Ovary (tissue), 9 donors: ENCODE data around the gene SMYD1. TPM values are rescaled to one million over a fixed set of nuclear protein-coding genes. Genes with fewer than 3 reads are reported as not detected.

ENCODE experiments used
- DNase-seq, 5 donors: peaks; one replicate each; pipeline ENCODE4 v3.0.0-alpha.2; 2019 to 2020
- H3K27ac ChIP-seq, 2 donors: fragments of 200-600 bp; one replicate each; pipeline versions ENCODE4 v1.5.1 to v1.8.0; 2019 to 2022
- H3K27me3 ChIP-seq: fragments of 200-600 bp; one replicate; pipeline ENCODE4 v1.8.0; 2022
- H3K36me3 ChIP-seq: fragments of 200-600 bp; sonication (generic); one replicate; pipeline ENCODE4 v1.5.1; 2019
- H3K4me1 ChIP-seq: one replicate; pipeline ENCODE4 v1.8.1; 2013; ENCODE audit warnings: mild to moderate bottlenecking, moderate library complexity; ENCODE audit not compliant: insufficient read depth
- H3K4me3 ChIP-seq: fragments of 200-600 bp; sonication (generic); one replicate; pipeline ENCODE4 v1.5.1; 2017
- H3K9me3 ChIP-seq, 2 donors: fragments of 200-600 bp in 1 of 2; sonication (generic) in 1 of 2; one replicate each; pipeline versions ENCODE4 v1.5.1 to v1.8.1; 2013 to 2019; ENCODE audit warnings: mild to moderate bottlenecking in 1 of 2, moderate library complexity in 1 of 2
- EP300 ChIP-seq: sonication (generic); formaldehyde crosslinking; IDR thresholded peaks from one replicate; pipeline ENCODE4 v1.6.1; 2017; ENCODE audit warnings: antibody characterized with exemption
- POLR2A ChIP-seq: fragments of 450-650 bp; IDR thresholded peaks from one replicate; pipeline ENCODE4 v1.6.1; 2017; ENCODE audit warnings: antibody characterized with exemption, mild to moderate bottlenecking, moderate library complexity
- WGBS, 3 donors: extraction: QIAGEN DNeasy Blood & Tissue Kit in 1 of 3; methylation state at CpG; one replicate each; pipeline versions ENCODE4 v1.1.5 to v1.1.7; 2013 to 2017; 5-methylcytosine and 5-hydroxymethylcytosine counted together
- intact Hi-C, 4 donors: fragments of 100-400 bp; cut with DNase I; formaldehyde crosslinking; loops; one replicate each; pipeline versions ENCODE4 v1.11.0 to v1.15.1; 2022 to 2023
- polyA plus RNA-seq, 2 donors: library from polyadenylated mRNA; stranded (reverse); fragments of 200-250 nt in 1 of 2; fragments of 350-450 nt in 1 of 2; fragmentation: Illumina TruSeq in 1 of 2; extraction: RNeasy Lipid Tissue Mini Kit (QIAGEN cat#74804) in 1 of 2; gene quantifications; one replicate each; pipeline ENCODE4 v1.2.3, GENCODE V29; 2013 to 2014
- total RNA-seq, 7 donors: library from RNA; depleted of rRNA in 2 of 7; stranded (reverse); fragments of >200 nt in 2 of 7; fragmentation: NEBNext Ultra II Directional in 3 of 7; extraction: Animal tissue kit (Norgen Biotek cat#: 25700) in 3 of 7; gene quantifications; one replicate each; pipeline versions ENCODE4 v1.1.0 to v1.2.4, GENCODE V29; 2016 to 2023
- TF ChIP-seq, protein P1 (sequence below), 3 donors: fragments of 450-650 bp in 2 of 3; fragments of 200-600 bp in 1 of 3; IDR thresholded peaks; one replicate each; pipeline versions ENCODE4 v1.5.1 to v1.8.0; 2016 to 2022; ENCODE audit warnings: antibody characterized with exemption in 3 of 3, mild to moderate bottlenecking in 1 of 3
- donor health status: DM: no; HTN: no; CAD: no; lungs with moderate emphysema.
- donor health status: DM: no; HTN: no; CAD: no.
- donor health status: Bipolar disorder and iron deficiency.
- donor health status: DM: yes; HTN: yes; CAD: no.
- donor health status: DM: no; HTN: no; CAD: no.
- donor health status: DM: yes; HTN: yes; CAD: no.

The SMYD1 gene
- total and polyA plus RNA-seq, 9 donors = 0.05 to 0.10 TPM; not detected in 7

- Histone ChIP-seq H3K27me3 (no peaks in the 10 kb centered on the region), H3K4me1 (no peaks in the 10 kb centered on the region), H3K27ac (no peak overlapping the region), H3K36me3 (no peaks in the 10 kb centered on the region), H3K9me3 (no peaks in the 10 kb centered on the region), H3K4me3 (no peak overlapping the region)
- 91 to 98% (median 93%) methylated on average over 2 of the region's 2 CpGs for WGBS, 3 donors
- intact Hi-C loops = no loop called here
- DNase-seq = no peak
- no peak for TF ChIP-seq POLR2A
- no peak for TF ChIP-seq EP300
- TF ChIP-seq, protein P1, sequence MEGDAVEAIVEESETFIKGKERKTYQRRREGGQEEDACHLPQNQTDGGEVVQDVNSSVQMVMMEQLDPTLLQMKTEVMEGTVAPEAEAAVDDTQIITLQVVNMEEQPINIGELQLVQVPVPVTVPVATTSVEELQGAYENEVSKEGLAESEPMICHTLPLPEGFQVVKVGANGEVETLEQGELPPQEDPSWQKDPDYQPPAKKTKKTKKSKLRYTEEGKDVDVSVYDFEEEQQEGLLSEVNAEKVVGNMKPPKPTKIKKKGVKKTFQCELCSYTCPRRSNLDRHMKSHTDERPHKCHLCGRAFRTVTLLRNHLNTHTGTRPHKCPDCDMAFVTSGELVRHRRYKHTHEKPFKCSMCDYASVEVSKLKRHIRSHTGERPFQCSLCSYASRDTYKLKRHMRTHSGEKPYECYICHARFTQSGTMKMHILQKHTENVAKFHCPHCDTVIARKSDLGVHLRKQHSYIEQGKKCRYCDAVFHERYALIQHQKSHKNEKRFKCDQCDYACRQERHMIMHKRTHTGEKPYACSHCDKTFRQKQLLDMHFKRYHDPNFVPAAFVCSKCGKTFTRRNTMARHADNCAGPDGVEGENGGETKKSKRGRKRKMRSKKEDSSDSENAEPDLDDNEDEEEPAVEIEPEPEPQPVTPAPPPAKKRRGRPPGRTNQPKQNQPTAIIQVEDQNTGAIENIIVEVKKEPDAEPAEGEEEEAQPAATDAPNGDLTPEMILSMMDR (IDR thresholded peaks at IDR 0.05) = no peak
These were observed 21.4 kb downstream of the SMYD1 start for GRCh38 chr2:88088999-88089398.

- no peak for DNase-seq
- no peak overlapping the region for H3K4me3 ChIP-seq
- TF ChIP-seq POLR2A (no peak), EP300 (no peak)
- TF ChIP-seq, protein P1 (IDR thresholded peaks at IDR 0.05) = no peak
- H3K4me1 ChIP-seq = no peaks in the 10 kb centered on the region
- H3K27ac ChIP-seq = no peak overlapping the region
- WGBS, 3 donors = 66 to 69% (median 68%) methylated on average over 8 of the region's 8 CpGs
- intact Hi-C loops = no loop called here
- H3K27me3 ChIP-seq = no peaks in the 10 kb centered on the region
- H3K36me3 ChIP-seq = no peaks in the 10 kb centered on the region
- no peaks in the 10 kb centered on the region for H3K9me3 ChIP-seq
These were observed 23.0 kb downstream of the SMYD1 start for GRCh38 chr2:88090446-88091283.

DNA sequence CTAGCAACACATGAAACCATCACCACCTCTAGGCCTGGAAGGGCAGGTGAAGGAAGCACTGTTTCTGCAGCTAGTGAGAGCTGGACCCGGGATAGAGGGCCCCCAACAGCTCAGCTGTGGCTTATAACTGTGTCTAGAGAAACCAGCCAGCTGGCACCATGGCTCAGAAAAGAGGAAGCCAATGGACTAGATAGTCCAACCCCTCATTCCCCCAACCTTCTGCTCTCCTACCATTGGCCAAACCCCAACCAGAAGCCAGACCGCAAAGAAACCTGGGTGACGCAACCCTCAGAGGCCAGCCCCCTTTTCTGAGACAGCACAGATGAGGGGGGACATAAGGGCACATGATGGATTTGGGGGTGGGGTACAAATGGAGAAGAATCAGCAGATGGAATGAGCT, 24.3 kb downstream of the SMYD1 start:
- no peaks in the 10 kb centered on the region for H3K4me1 ChIP-seq
- WGBS, 3 donors = 49 to 67% (median 57%) methylated on average over 3 of the region's 3 CpGs
- no peaks in the 10 kb centered on the region for H3K36me3 ChIP-seq
- DNase-seq = no peak
- H3K27me3 ChIP-seq = no peaks in the 10 kb centered on the region
- no peaks in the 10 kb centered on the region for H3K9me3 ChIP-seq
- intact Hi-C loops = no loop called here
- TF ChIP-seq, protein P1 (IDR thresholded peaks at IDR 0.05) = no peak
- no peak for TF ChIP-seq POLR2A
- TF ChIP-seq EP300 = no peak
- no peak overlapping the region for H3K27ac ChIP-seq
- H3K4me3 ChIP-seq = no peak overlapping the region

- intact Hi-C loops = no loop called here
- Histone ChIP-seq H3K36me3 (no peaks in the 10 kb centered on the region), H3K27me3 (no peaks in the 10 kb centered on the region), H3K9me3 (no peaks in the 10 kb centered on the region), H3K4me1 (no peaks in the 10 kb centered on the region), H3K27ac (no peak overlapping the region), H3K4me3 (no peak overlapping the region)
- TF ChIP-seq EP300 (no peak), POLR2A (no peak)
- TF ChIP-seq, protein P1 (IDR thresholded peaks at IDR 0.05) = no peak
- DNase-seq = no peak
These were observed 25.1 kb downstream of the SMYD1 start for GRCh38 chr2:88092773-88093172.
